Breast epithelium (tissue), 3 donors: Measurements from ENCODE around the gene FARP2.

Source experiments
- POLR2A ChIP-seq: fragments of 450-650 bp; IDR thresholded peaks from one replicate; pipeline ENCODE4 v1.6.1; 2016; ENCODE audit warnings: antibody characterized with exemption, mild to moderate bottlenecking, moderate library complexity
- POLR2AphosphoS5 ChIP-seq, 3 donors: sonication (generic); formaldehyde crosslinking; IDR thresholded peaks; one replicate each; pipeline ENCODE4 v1.6.1; 2017; ENCODE audit warnings: antibody characterized with exemption in 3 of 3
- TF ChIP-seq, protein P1 (sequence below), 3 donors: fragments of 450-650 bp; IDR thresholded peaks; one replicate each; pipeline ENCODE4 v1.5.1; 2016 to 2017; ENCODE audit warnings: antibody characterized with exemption in 3 of 3, mild to moderate bottlenecking in 3 of 3, moderate library complexity in 3 of 3

DNA sequence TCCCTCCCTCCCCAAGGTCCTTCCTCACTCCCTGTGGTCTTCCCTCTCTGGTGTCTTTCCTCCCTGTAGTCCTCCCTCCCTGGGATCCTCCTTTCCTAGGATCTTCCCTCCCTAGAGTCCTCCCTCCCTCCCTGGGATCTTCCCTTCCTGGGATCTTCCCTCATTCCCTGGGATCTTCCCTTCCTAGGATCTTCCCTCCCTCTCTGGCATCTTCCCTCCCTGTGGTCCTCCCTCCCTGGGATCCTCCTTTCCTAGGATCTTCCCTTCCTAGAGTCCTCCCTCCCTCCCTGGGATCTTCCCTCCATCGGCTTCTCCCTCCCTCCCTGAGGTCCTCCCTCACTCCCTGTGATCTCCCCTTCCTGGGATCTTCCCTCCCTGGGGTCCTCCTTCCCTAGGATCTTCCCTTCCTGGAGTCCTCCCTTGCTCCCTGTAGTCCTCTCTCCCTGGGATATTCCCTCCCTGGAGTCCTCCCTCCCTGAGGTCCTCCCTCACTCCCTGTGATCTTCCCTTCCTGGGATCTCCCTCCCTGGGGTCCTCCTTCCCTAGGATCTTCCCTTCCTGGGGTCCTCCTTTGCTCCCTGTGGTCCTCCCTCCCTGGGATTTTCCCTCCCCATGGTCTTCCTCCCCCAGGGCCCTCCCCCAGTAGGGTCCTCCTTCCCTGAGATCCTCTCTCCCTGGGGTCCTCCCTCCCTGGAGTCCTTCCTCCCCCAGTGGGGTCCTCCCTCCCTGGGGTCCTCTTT, 129.3 kb downstream of the FARP2 start:
- TF ChIP-seq, protein P1, sequence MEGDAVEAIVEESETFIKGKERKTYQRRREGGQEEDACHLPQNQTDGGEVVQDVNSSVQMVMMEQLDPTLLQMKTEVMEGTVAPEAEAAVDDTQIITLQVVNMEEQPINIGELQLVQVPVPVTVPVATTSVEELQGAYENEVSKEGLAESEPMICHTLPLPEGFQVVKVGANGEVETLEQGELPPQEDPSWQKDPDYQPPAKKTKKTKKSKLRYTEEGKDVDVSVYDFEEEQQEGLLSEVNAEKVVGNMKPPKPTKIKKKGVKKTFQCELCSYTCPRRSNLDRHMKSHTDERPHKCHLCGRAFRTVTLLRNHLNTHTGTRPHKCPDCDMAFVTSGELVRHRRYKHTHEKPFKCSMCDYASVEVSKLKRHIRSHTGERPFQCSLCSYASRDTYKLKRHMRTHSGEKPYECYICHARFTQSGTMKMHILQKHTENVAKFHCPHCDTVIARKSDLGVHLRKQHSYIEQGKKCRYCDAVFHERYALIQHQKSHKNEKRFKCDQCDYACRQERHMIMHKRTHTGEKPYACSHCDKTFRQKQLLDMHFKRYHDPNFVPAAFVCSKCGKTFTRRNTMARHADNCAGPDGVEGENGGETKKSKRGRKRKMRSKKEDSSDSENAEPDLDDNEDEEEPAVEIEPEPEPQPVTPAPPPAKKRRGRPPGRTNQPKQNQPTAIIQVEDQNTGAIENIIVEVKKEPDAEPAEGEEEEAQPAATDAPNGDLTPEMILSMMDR (IDR thresholded peaks at IDR 0.05): no peak
- TF ChIP-seq POLR2A (no peak), POLR2AphosphoS5 (IDR thresholded peaks at IDR 0.05) (no peak)
